ENCODE results near the gene CYP46A1. TPM values are rescaled to one million over a fixed set of nuclear protein-coding genes. Genes with fewer than 3 reads are reported as not detected.

CYP46A1 gene
- total RNA-seq, 1 experiment from 2014 or later: 0.30 TPM

- POLR2A ChIA-PET: interaction anchor here (0.6 kb wide), 1 partner anchor 53 kb away, joined by 4 read pairs; no protein-coding TSS in a partner anchor
- Mint-ChIP-seq H3K9me3 (ENCODE audit: unreplicated experiment) (no peaks in the 10 kb centered on the region), H3K4me3 (ENCODE audit: unreplicated experiment) (no peak overlapping the region)
Observed at GRCh38 chr14:99737956-99738667, 54.0 kb downstream of the CYP46A1 start.

GRCh38 chr14:99740411-99740810 is 56.3 kb downstream of the CYP46A1 start:
- CTCF ChIA-PET: interaction anchor here (1.8 kb wide), 1 partner anchor 10 kb away, joined by 5 read pairs; no protein-coding TSS in a partner anchor
- no peak for TF ChIP-seq CTCF (IDR thresholded peaks at IDR 0.05; ENCODE audit: unreplicated experiment)
- no peaks in the 10 kb centered on the region for H3K27me3 Mint-ChIP-seq (ENCODE audit: insufficient read depth, unreplicated experiment)
- no peaks in the 10 kb centered on the region for H3K36me3 Mint-ChIP-seq (ENCODE audit: insufficient read depth, unreplicated experiment)
- intact Hi-C loops (cut with micrococcal nuclease): no loop called here
- POLR2A ChIA-PET: no interaction called here
- no peaks in the 10 kb centered on the region for H3K9me3 Mint-ChIP-seq (ENCODE audit: unreplicated experiment)
- no TSS peak for BruUV-seq (replicated peaks)
- H3K27ac Mint-ChIP-seq (ENCODE audit: low read depth, unreplicated experiment): no peak overlapping the region
- H3K4me3 Mint-ChIP-seq (ENCODE audit: unreplicated experiment): no peak overlapping the region
- H3K4me1 Mint-ChIP-seq (ENCODE audit: insufficient read depth, unreplicated experiment): peaks cover 9% of the 10 kb centered on the region
- no peak for DNase-seq (ENCODE audit: unreplicated experiment)

More at GRCh38 chr14:99737956-99738667, 54.0 kb downstream of the CYP46A1 start:
- intact Hi-C loops (cut with micrococcal nuclease): no loop called here
- DNase-seq (ENCODE audit: unreplicated experiment): no peak
- TF ChIP-seq CTCF (IDR thresholded peaks at IDR 0.05; ENCODE audit: unreplicated experiment): no peak
- no peaks in the 10 kb centered on the region for H3K27me3 Mint-ChIP-seq (ENCODE audit: insufficient read depth, unreplicated experiment)
- CTCF ChIA-PET: no interaction called here
- no peak overlapping the region for H3K27ac Mint-ChIP-seq (ENCODE audit: low read depth, unreplicated experiment)
- no TSS peak for BruUV-seq (replicated peaks)
- no peaks in the 10 kb centered on the region for H3K4me1 Mint-ChIP-seq (ENCODE audit: insufficient read depth, unreplicated experiment)
- no peaks in the 10 kb centered on the region for H3K36me3 Mint-ChIP-seq (ENCODE audit: insufficient read depth, unreplicated experiment)

GRCh38 chr14:99741227-99741976 is 57.3 kb downstream of the CYP46A1 start:
- H3K4me3 Mint-ChIP-seq (ENCODE audit: unreplicated experiment): no peak overlapping the region
- POLR2A ChIA-PET: no interaction called here

More at GRCh38 chr14:99741227-99741976, 57.3 kb downstream of the CYP46A1 start:
- intact Hi-C loops (cut with micrococcal nuclease): no loop called here
- Mint-ChIP-seq H3K27ac (ENCODE audit: low read depth, unreplicated experiment) (no peak overlapping the region), H3K9me3 (ENCODE audit: unreplicated experiment) (no peaks in the 10 kb centered on the region), H3K4me1 (ENCODE audit: insufficient read depth, unreplicated experiment) (peaks cover 9% of the 10 kb centered on the region), H3K27me3 (ENCODE audit: insufficient read depth, unreplicated experiment) (no peaks in the 10 kb centered on the region), H3K36me3 (ENCODE audit: insufficient read depth, unreplicated experiment) (no peaks in the 10 kb centered on the region)
- no peak for DNase-seq (ENCODE audit: unreplicated experiment)
- BruUV-seq (replicated peaks): no TSS peak
- CTCF ChIA-PET: interaction anchor here (0.6 to 1.8 kb wide), 3 partner anchors 11 to 144 kb away, joined by 3 to 5 read pairs (median 3); partner anchors contain the start of gene CYP46A1
- no peak for TF ChIP-seq CTCF (IDR thresholded peaks at IDR 0.05; ENCODE audit: unreplicated experiment)

Data from MCF 10A (cell line).